Daoy (cell line): ENCODE measurements around the gene KRTAP9-2. TPM values are rescaled to one million over a fixed set of nuclear protein-coding genes. Genes with fewer than 3 reads are reported as not detected.
"Not testable (repeated sequence)": the region's sequence is repeated elsewhere in the genome, so short reads cannot be mapped to it uniquely, and the experiment has no call there.

Experiments used
- DNase-seq: peaks from one replicate; pipeline ENCODE4 v3.0.0-alpha.2; 2015; ENCODE audit warnings: low read depth
- total RNA-seq: library from RNA; depleted of rRNA; stranded (reverse); fragments of >200 nt; shearing (Covaris generic); gene quantifications from 2 replicates; pipeline ENCODE4 v1.2.3, GENCODE V29; 2014; rRNA removed

Gene KRTAP9-2
- not detected in 2 replicates for total RNA-seq

GRCh38 chr17:41226598-41227095 lies at the start of gene KRTAP9-2:
KRTAP9-2 (plus strand) TSS chr17:41226648; CDS start chr17:41226655, 7 bp downstream.
- DNase-seq: not testable (repeated sequence)

- no peak for DNase-seq
These were observed 49.6 kb upstream of the KRTAP9-2 start for GRCh38 chr17:41176744-41177387.

- DNase-seq: no peak
These were observed 48.6 kb upstream of the KRTAP9-2 start, which contains the start of gene KRTAP4-2 for GRCh38 chr17:41177727-41178271. KRTAP4-2 (minus strand) TSS chr17:41178221; CDS start chr17:41178164, 57 bp downstream.

- DNase-seq: peak; percentile 34
These were observed 48.1 kb upstream of the KRTAP9-2 start for GRCh38 chr17:41178341-41178740.

GRCh38 chr17:41178843-41179616 lies 47.4 kb upstream of the KRTAP9-2 start:
- peak; percentile 18 for DNase-seq

GRCh38 chr17:41184480-41184961 lies 41.9 kb upstream of the KRTAP9-2 start, which contains the start of gene KRTAP4-1:
KRTAP4-1 (minus strand) TSS chr17:41184911; CDS start chr17:41184854, 57 bp downstream.
- no peak for DNase-seq

- DNase-seq: no peak
These were observed 41.4 kb upstream of the KRTAP9-2 start for GRCh38 chr17:41185001-41185400.

GRCh38 chr17:41186872-41187271 lies 39.6 kb upstream of the KRTAP9-2 start:
- DNase-seq: no peak

- DNase-seq: not testable (repeated sequence)
These were observed 36.6 kb upstream of the KRTAP9-2 start, which contains the start of gene KRTAP9-1 for GRCh38 chr17:41189837-41190318. KRTAP9-1 (plus strand) TSS chr17:41189887; CDS start chr17:41189887, 0 bp downstream.

GRCh38 chr17:41190328-41190727 lies 36.1 kb upstream of the KRTAP9-2 start:
- DNase-seq: no peak

- DNase-seq: no peak
These were observed 30.4 kb upstream of the KRTAP9-2 start for GRCh38 chr17:41196068-41196467.

- DNase-seq: no peak
These were observed 26.9 kb upstream of the KRTAP9-2 start for GRCh38 chr17:41199421-41200078.

- peak; percentile 29 for DNase-seq
These were observed 14.5 kb upstream of the KRTAP9-2 start for GRCh38 chr17:41211845-41212466.

GRCh38 chr17:41212524-41213169 lies 13.8 kb upstream of the KRTAP9-2 start:
- peak; percentile 15 for DNase-seq

- DNase-seq: no peak
These were observed 10.8 kb upstream of the KRTAP9-2 start for GRCh38 chr17:41215681-41216080.

- no peak for DNase-seq
These were observed 2.6 kb upstream of the KRTAP9-2 start for GRCh38 chr17:41223821-41224220.

GRCh38 chr17:41226051-41226450 lies 397 bp upstream of the KRTAP9-2 start:
- DNase-seq: no peak

- DNase-seq: no peak
These were observed 3.6 kb downstream of the KRTAP9-2 start for GRCh38 chr17:41230094-41230493.

GRCh38 chr17:41231731-41232130 lies 5.3 kb downstream of the KRTAP9-2 start:
- DNase-seq: no peak

- DNase-seq: not testable (repeated sequence)
These were observed 6.1 kb downstream of the KRTAP9-2 start, which contains the start of gene KRTAP9-3 for GRCh38 chr17:41232399-41233105. KRTAP9-3 (plus strand) TSS chr17:41232449; CDS start chr17:41232502, 53 bp downstream.
